ENCODE measurements around the gene C6orf136. TPM values are rescaled to one million over a fixed set of nuclear protein-coding genes. Genes with fewer than 3 reads are reported as not detected.

C6orf136 gene
- total and polyA plus RNA-seq, 9 of the 15 experiments (the other 6 are each of a cell fraction or from before 2014, with no cell fraction given) = 14.1 to 63.1 (median 18.4) TPM

- TF ChIP-seq ZNF668 (CRISPR knock-in tag; IDR thresholded peaks at IDR 0.05) = no peak
- TF ChIP-seq NBN (IDR thresholded peaks at IDR 0.05; ENCODE audit: low read depth) = peak; percentile 74
- TF ChIP-seq, protein P1, sequence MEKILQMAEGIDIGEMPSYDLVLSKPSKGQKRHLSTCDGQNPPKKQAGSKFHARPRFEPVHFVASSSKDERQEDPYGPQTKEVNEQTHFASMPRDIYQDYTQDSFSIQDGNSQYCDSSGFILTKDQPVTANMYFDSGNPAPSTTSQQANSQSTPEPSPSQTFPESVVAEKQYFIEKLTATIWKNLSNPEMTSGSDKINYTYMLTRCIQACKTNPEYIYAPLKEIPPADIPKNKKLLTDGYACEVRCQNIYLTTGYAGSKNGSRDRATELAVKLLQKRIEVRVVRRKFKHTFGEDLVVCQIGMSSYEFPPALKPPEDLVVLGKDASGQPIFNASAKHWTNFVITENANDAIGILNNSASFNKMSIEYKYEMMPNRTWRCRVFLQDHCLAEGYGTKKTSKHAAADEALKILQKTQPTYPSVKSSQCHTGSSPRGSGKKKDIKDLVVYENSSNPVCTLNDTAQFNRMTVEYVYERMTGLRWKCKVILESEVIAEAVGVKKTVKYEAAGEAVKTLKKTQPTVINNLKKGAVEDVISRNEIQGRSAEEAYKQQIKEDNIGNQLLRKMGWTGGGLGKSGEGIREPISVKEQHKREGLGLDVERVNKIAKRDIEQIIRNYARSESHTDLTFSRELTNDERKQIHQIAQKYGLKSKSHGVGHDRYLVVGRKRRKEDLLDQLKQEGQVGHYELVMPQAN (IDR thresholded peaks at IDR 0.05; ENCODE audit: borderline replicate concordance) = peak; percentile 71; the same call in 1 of the 2 replicates
- no peak for TF ChIP-seq ZNF253 (CRISPR knock-in tag; conservative IDR thresholded peaks at IDR 0.05)
- TF ChIP-seq ATF6 (CRISPR knock-in tag; IDR thresholded peaks at IDR 0.05) = no peak
- TF ChIP-seq ZFP36 (IDR thresholded peaks at IDR 0.05; ENCODE audit: low read depth, low read length, partially characterized antibody) = no peak
- no peak for TF ChIP-seq HOXB6 (CRISPR knock-in tag; IDR thresholded peaks at IDR 0.05; ENCODE audit: borderline replicate concordance)
- no peak for TF ChIP-seq STAT5B (CRISPR knock-in tag; IDR thresholded peaks at IDR 0.05)
- TF ChIP-seq TOE1 (IDR thresholded peaks at IDR 0.05; ENCODE audit: borderline replicate concordance) = peak; percentile 64; the same call in 1 of the 2 replicates
- TF ChIP-seq TOE1 (CRISPR knock-in tag; IDR thresholded peaks at IDR 0.05; ENCODE audit: borderline replicate concordance, low read depth) = no peak
- TF ChIP-seq ARID3A (IDR thresholded peaks at IDR 0.05; ENCODE audit: borderline replicate concordance, low read depth, low read length) = no peak
- TF ChIP-seq FOXA1 (IDR thresholded peaks at IDR 0.05; ENCODE audit: borderline replicate concordance) = no peak
- TF ChIP-seq COPS2 (conservative IDR thresholded peaks at IDR 0.05) = no peak
- TF ChIP-seq ZNF197 (CRISPR knock-in tag; IDR thresholded peaks at IDR 0.05; ENCODE audit: low read depth) = no peak
- no peak for TF ChIP-seq CCAR2 (IDR thresholded peaks at IDR 0.05; ENCODE audit: low read depth, low read length)
- no peak for TF ChIP-seq EZH2 (IDR thresholded peaks at IDR 0.05; ENCODE audit: borderline replicate concordance, low read depth, low read length)
- TF ChIP-seq MXI1 (IDR thresholded peaks at IDR 0.05; ENCODE audit: low read depth, low read length) = no peak
- TF ChIP-seq U2AF2 (optimal IDR thresholded peaks at IDR 0.05; ENCODE audit: low read depth, low read length) = no peak
These were observed 43.7 kb downstream of the C6orf136 start, which contains the start of gene NRM (continued) for GRCh38 chr6:30690403-30691207.

Measured in K562 (cell line).